ENCODE measurements around the gene TMED10. TPM values are rescaled to one million over a fixed set of nuclear protein-coding genes. Genes with fewer than 3 reads are reported as not detected.

Gene TMED10
- total RNA-seq, 1 donor from 2014 or later, result 237 TPM

GRCh38 chr14:75120541-75121291 is 55.7 kb downstream of the TMED10 start:
- no peaks in the 10 kb centered on the region for H3K9me3 Mint-ChIP-seq
- no peak for DNase-seq (ENCODE audit: low spot score in 2 of 2, unreplicated experiment in 2 of 2)
- H3K27ac Mint-ChIP-seq, result no peak overlapping the region
- peaks cover 15% of the 10 kb centered on the region for H3K4me1 Mint-ChIP-seq
- H3K36me3 Mint-ChIP-seq, result peaks cover 18% of the 10 kb centered on the region
- TF ChIP-seq, protein P1, sequence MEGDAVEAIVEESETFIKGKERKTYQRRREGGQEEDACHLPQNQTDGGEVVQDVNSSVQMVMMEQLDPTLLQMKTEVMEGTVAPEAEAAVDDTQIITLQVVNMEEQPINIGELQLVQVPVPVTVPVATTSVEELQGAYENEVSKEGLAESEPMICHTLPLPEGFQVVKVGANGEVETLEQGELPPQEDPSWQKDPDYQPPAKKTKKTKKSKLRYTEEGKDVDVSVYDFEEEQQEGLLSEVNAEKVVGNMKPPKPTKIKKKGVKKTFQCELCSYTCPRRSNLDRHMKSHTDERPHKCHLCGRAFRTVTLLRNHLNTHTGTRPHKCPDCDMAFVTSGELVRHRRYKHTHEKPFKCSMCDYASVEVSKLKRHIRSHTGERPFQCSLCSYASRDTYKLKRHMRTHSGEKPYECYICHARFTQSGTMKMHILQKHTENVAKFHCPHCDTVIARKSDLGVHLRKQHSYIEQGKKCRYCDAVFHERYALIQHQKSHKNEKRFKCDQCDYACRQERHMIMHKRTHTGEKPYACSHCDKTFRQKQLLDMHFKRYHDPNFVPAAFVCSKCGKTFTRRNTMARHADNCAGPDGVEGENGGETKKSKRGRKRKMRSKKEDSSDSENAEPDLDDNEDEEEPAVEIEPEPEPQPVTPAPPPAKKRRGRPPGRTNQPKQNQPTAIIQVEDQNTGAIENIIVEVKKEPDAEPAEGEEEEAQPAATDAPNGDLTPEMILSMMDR (IDR thresholded peaks at IDR 0.05; ENCODE audit: unreplicated experiment), result no peak
- H3K27me3 Mint-ChIP-seq (ENCODE audit: low read depth), result no peaks in the 10 kb centered on the region
- no peak overlapping the region for H3K4me3 Mint-ChIP-seq

DNA sequence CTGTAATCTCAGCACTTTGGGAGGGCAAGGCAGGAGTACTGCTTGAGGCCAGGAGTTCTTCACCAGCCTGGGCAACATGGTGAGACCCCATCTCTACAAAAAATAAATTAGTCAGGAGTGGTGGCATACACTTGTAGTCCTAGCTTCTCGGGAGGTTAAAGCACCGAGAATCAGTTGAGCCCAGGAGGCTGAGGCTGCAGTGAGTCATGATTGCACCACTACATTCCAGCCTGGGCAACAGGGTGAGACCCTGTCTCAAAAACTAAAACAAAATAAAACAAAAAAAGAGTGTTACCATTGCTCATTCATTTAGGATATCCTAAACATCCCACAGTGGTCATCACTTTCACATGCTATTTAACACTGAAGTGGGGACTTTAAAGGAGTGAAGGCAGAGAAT is 57.4 kb downstream of the TMED10 start:
- Mint-ChIP-seq H3K36me3 (peaks cover 22% of the 10 kb centered on the region), H3K27me3 (ENCODE audit: low read depth) (no peaks in the 10 kb centered on the region)
- DNase-seq (ENCODE audit: low spot score in 2 of 2, unreplicated experiment in 2 of 2), result no peak

DNA sequence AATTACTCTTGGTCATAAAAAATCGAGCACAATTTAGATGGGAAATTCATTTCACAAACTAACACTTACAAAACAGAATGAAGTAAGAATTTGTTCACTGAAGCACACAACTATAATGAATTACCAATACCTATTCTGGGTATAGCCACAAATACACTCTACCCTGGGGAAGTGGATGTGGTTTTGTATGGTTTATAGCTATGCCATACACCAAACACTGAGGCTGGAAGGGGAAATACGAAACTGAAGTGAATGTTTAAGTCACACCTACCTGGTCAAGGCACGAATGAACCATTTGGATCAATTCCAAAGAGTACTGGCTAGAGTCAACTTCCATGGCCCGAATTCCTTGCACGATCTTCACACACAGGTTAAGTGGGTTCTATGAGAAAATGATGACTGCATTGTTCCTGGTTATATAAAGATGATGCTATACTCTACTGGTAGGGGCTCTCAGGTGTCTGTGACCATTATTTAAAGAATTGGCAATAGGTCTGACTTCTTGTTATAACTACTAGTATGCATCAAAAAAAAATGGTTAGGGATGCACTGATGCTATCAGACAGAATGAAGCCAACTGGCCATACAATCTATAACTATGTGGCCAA is 62.4 kb downstream of the TMED10 start:
- DNase-seq (ENCODE audit: low spot score in 2 of 2, unreplicated experiment in 2 of 2), result no peak
- TF ChIP-seq, protein P1 (IDR thresholded peaks at IDR 0.05; ENCODE audit: unreplicated experiment), result no peak
- H3K27me3 Mint-ChIP-seq (ENCODE audit: low read depth), result no peaks in the 10 kb centered on the region
- no peaks in the 10 kb centered on the region for H3K9me3 Mint-ChIP-seq
- no peaks in the 10 kb centered on the region for H3K4me1 Mint-ChIP-seq
- H3K36me3 Mint-ChIP-seq, result peaks cover 53% of the 10 kb centered on the region
- H3K4me3 Mint-ChIP-seq, result no peak overlapping the region
- H3K27ac Mint-ChIP-seq, result no peak overlapping the region

More for the DNA sequence above, 57.4 kb downstream of the TMED10 start:
- Mint-ChIP-seq H3K27ac (no peak overlapping the region), H3K4me3 (no peak overlapping the region), H3K4me1 (peaks cover 3% of the 10 kb centered on the region), H3K9me3 (no peaks in the 10 kb centered on the region)
- TF ChIP-seq, protein P1 (IDR thresholded peaks at IDR 0.05; ENCODE audit: unreplicated experiment), result no peak

DNA sequence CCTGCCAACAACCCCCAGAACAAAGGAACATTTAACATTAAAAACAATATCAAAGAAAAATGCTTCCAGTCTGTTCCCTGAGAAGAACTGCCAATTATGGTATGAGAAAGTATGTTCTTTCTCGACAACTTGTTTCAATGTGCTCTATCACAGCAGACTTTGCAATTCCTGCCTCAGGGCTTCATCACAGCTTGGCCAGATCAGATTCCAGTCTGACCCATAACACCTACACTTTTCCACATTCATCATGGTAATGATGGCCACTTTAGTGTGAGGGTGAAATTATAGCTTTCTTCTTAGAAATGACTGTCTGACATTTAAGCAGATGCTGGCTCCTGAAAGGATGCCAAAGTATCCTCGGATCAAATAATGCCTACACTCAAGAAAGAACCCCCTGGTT is 66.5 kb downstream of the TMED10 start:
- Mint-ChIP-seq H3K27me3 (ENCODE audit: low read depth) (no peaks in the 10 kb centered on the region), H3K4me1 (no peaks in the 10 kb centered on the region), H3K27ac (no peak overlapping the region), H3K36me3 (peaks cover 56% of the 10 kb centered on the region), H3K9me3 (no peaks in the 10 kb centered on the region), H3K4me3 (no peak overlapping the region)
- TF ChIP-seq, protein P1 (IDR thresholded peaks at IDR 0.05; ENCODE audit: unreplicated experiment), result no peak
- no peak for DNase-seq (ENCODE audit: low spot score in 2 of 2, unreplicated experiment in 2 of 2)

- H3K27ac Mint-ChIP-seq, result no peak overlapping the region
- H3K27me3 Mint-ChIP-seq (ENCODE audit: low read depth), result no peaks in the 10 kb centered on the region
- H3K9me3 Mint-ChIP-seq, result no peaks in the 10 kb centered on the region
- H3K36me3 Mint-ChIP-seq, result peaks cover 56% of the 10 kb centered on the region
- TF ChIP-seq, protein P1 (IDR thresholded peaks at IDR 0.05; ENCODE audit: unreplicated experiment), result no peak
- no peak for DNase-seq (ENCODE audit: low spot score in 2 of 2, unreplicated experiment in 2 of 2)
- H3K4me3 Mint-ChIP-seq, result no peak overlapping the region
- H3K4me1 Mint-ChIP-seq, result no peaks in the 10 kb centered on the region
These were observed 69.2 kb downstream of the TMED10 start for GRCh38 chr14:75107186-75107585.
